Stimulated activated CD8-positive, alpha-beta memory T cell treated with anti-CD3 and anti-CD28 coated beads, Interleukin-4, amount 100 ng/mL, for 24 hours (primary cell): ENCODE data around the gene ASB8.

Source experiments
- DNase-seq: peaks from one replicate; pipeline ENCODE4 v3.0.0-alpha.2; 2020; ENCODE audit warnings: low read depth

The ASB8 gene

GRCh38 chr12:48157018-48157888 is at the start of gene ASB8:
Gene ASB8 (minus strand): TSS chr12:48157515. CDS start chr12:48153496, 4,019 bp downstream.
- DNase-seq: peak; percentile 98

GRCh38 chr12:48203192-48203591 is 45.9 kb upstream of the ASB8 start, which contains the start of gene OR10AD1:
Gene OR10AD1 (minus strand): TSS chr12:48203292. CDS start chr12:48203292, 0 bp downstream.
- DNase-seq: no peak

GRCh38 chr12:48202766-48203165 is 45.5 kb upstream of the ASB8 start:
- no peak for DNase-seq

- no peak for DNase-seq
These were observed 44.2 kb upstream of the ASB8 start for GRCh38 chr12:48201516-48201915.

GRCh38 chr12:48201091-48201490 is 43.8 kb upstream of the ASB8 start:
- DNase-seq: no peak

GRCh38 chr12:48199774-48200221 is 42.5 kb upstream of the ASB8 start:
- DNase-seq: no peak

- DNase-seq: no peak
These were observed 41.7 kb upstream of the ASB8 start for GRCh38 chr12:48198985-48199384.

- no peak for DNase-seq
These were observed 41.3 kb upstream of the ASB8 start for GRCh38 chr12:48198672-48198971.

- peak; percentile 90 for DNase-seq
These were observed 40.8 kb upstream of the ASB8 start for GRCh38 chr12:48197971-48198671.

GRCh38 chr12:48197549-48197970 is 40.2 kb upstream of the ASB8 start:
- DNase-seq: no peak

- no peak for DNase-seq
These were observed 37.5 kb upstream of the ASB8 start for GRCh38 chr12:48194799-48195201.

- DNase-seq: no peak
These were observed 36.3 kb upstream of the ASB8 start for GRCh38 chr12:48193623-48194022.

GRCh38 chr12:48192861-48193260 is 35.5 kb upstream of the ASB8 start:
- DNase-seq: no peak

- DNase-seq: no peak
These were observed 33.8 kb upstream of the ASB8 start for GRCh38 chr12:48191096-48191495.

GRCh38 chr12:48189331-48190125 is 32.2 kb upstream of the ASB8 start:
- peak; percentile 44 for DNase-seq

GRCh38 chr12:48187916-48188695 is 30.8 kb upstream of the ASB8 start:
- DNase-seq: no peak

GRCh38 chr12:48185181-48185919 is 28.0 kb upstream of the ASB8 start:
- no peak for DNase-seq

- no peak for DNase-seq
These were observed 27.2 kb upstream of the ASB8 start for GRCh38 chr12:48184549-48184922.

- DNase-seq: no peak
These were observed 26.7 kb upstream of the ASB8 start for GRCh38 chr12:48183876-48184548.

- DNase-seq: peak; percentile 55
These were observed 26.0 kb upstream of the ASB8 start, which contains the start of gene CCDC184 for GRCh38 chr12:48183091-48183875. Gene CCDC184 (plus strand): TSS chr12:48183644. CDS start chr12:48184123, 479 bp downstream.
